Pancreas (tissue), 10 donors: ENCODE data around the gene HOXB5. TPM values are rescaled to one million over a fixed set of nuclear protein-coding genes. Genes with fewer than 3 reads are reported as not detected.

ENCODE experiments used
- ATAC-seq, 4 donors: fragments of 200-7000 bp; cut with Tn5 transposase; one replicate each; pipeline versions ENCODE4 v1.8.0 to v1.9.1; 2020; ENCODE audit warnings: mild to moderate bottlenecking in 4 of 4, moderate library complexity in 4 of 4
- DNase-seq, 6 donors: peaks; one replicate each; pipeline ENCODE4 v3.0.0-alpha.2; 2020
- FAIRE-seq: peaks from 2 replicates; lab custom pipeline; 2012; peaks lifted over from hg19 to GRCh38; lab: Jason Lieb, UNC
- H3K27ac ChIP-seq, 4 donors: fragments of 200-600 bp; sonication (generic); 1 replicate in 3 of 4; 2 replicates in 1 of 4; pipeline versions ENCODE4 v1.5.0 to v1.8.0; 2020
- H3K27me3 ChIP-seq, 4 donors: fragments of 200-600 bp; one replicate each; pipeline ENCODE4 v1.8.0; 2021
- H3K36me3 ChIP-seq, 3 donors: fragments of 200-600 bp; sonication (generic) in 1 of 3; one replicate each; pipeline versions ENCODE4 v1.5.0 to v1.8.0; 2020 to 2021
- H3K4me1 ChIP-seq, 3 donors: fragments of 200-600 bp; one replicate each; pipeline ENCODE4 v1.8.0; 2021
- H3K4me3 ChIP-seq, 4 donors: fragments of 200-600 bp; sonication (generic) in 2 of 4; one replicate each; pipeline versions ENCODE4 v1.5.0 to v1.8.0; 2020 to 2021
- H3K9me3 ChIP-seq, 4 donors: fragments of 200-600 bp; one replicate each; pipeline ENCODE4 v1.8.0; 2021
- CTCF ChIP-seq, 4 donors: fragments of 200-600 bp; sonication (generic) in 3 of 4; IDR thresholded peaks; one replicate each; pipeline versions ENCODE4 v1.5.0 to v1.8.0; 2021; ENCODE audit warnings: antibody characterized with exemption in 4 of 4
- WGBS, 2 donors: extraction: QIAGEN DNeasy Blood & Tissue Kit; methylation state at CpG; one replicate each; pipeline ENCODE4 v1.1.7; 2013; 5-methylcytosine and 5-hydroxymethylcytosine counted together
- intact Hi-C, 3 donors: fragments of 100-400 bp; cut with DNase I; formaldehyde crosslinking; loops; one replicate each; pipeline versions ENCODE4 v1.11.1 to v1.14.2; 2022
- polyA plus RNA-seq, 2 donors: library from polyadenylated mRNA; stranded (reverse); fragments of 200-250 nt; gene quantifications; one replicate each; pipeline ENCODE4 v1.2.3, GENCODE V29; 2013
- total RNA-seq, 6 donors: library from RNA; stranded (reverse); fragmentation: NEBNext Ultra II Directional in 4 of 6; extraction: Animal tissue kit (Norgen Biotek cat#: 25700) in 4 of 6; gene quantifications; one replicate each; pipeline versions ENCODE4 v1.2.1 to v1.2.4, GENCODE V29; 2021 to 2023
- donor health status: healthy with polysubstance abuse.
- donor health status: DM: no; HTN: no; CAD: no; lungs with moderate emphysema.
- donor health status: DM: no; HTN: no; CAD: no.
- donor health status: control.
- donor health status: control.
- donor health status: Bipolar disorder and iron deficiency.
- donor health status: DM: yes; HTN: yes; CAD: no.
- donor health status: DM: no; HTN: no; CAD: no.
- donor health status: DM: no; HTN: no; CAD: no.
- donor health status: DM: yes; HTN: yes; CAD: no.

HOXB5 gene
- total and polyA plus RNA-seq, 8 donors, result 0.19 to 1.0 (median 0.38) TPM

GRCh38 chr17:48567209-48567608 is 26.4 kb downstream of the HOXB5 start:
- H3K27ac ChIP-seq, result no peak overlapping the region
- DNase-seq (no peak), FAIRE-seq (no peak), ATAC-seq (no peak)
- H3K36me3 ChIP-seq, result no peaks in the 10 kb centered on the region
- H3K27me3 ChIP-seq, result peaks cover 0 to 28% (median 2%) of the 10 kb centered on the region in 4 donors
- H3K9me3 ChIP-seq, result no peaks in the 10 kb centered on the region
- WGBS, 2 donors, result 41 to 44% methylated on average over 6 of the region's 6 CpGs
- no peak for TF ChIP-seq CTCF (IDR thresholded peaks at IDR 0.05)
- intact Hi-C loops, result no loop called here
- H3K4me1 ChIP-seq, result no peaks in the 10 kb centered on the region
- no peak overlapping the region for H3K4me3 ChIP-seq

GRCh38 chr17:48566717-48567116 is 26.9 kb downstream of the HOXB5 start:
- FAIRE-seq, result no peak

GRCh38 chr17:48565925-48566710 is 27.5 kb downstream of the HOXB5 start:
- no peaks in the 10 kb centered on the region for H3K9me3 ChIP-seq
- no peak for TF ChIP-seq CTCF (IDR thresholded peaks at IDR 0.05)
- intact Hi-C loops, result no loop called here
- 45 to 54% methylated on average over 4 of the region's 4 CpGs for WGBS, 2 donors
- no peaks in the 10 kb centered on the region for H3K4me1 ChIP-seq
- no peak overlapping the region for H3K27ac ChIP-seq
- FAIRE-seq (no peak), DNase-seq (no peak), ATAC-seq (no peak)
- peaks cover 0 to 28% (median 2%) of the 10 kb centered on the region in 4 donors for H3K27me3 ChIP-seq
- no peaks in the 10 kb centered on the region for H3K36me3 ChIP-seq
- no peak overlapping the region for H3K4me3 ChIP-seq

More at GRCh38 chr17:48566717-48567116, 26.9 kb downstream of the HOXB5 start:
- no peaks in the 10 kb centered on the region for H3K9me3 ChIP-seq
- no peaks in the 10 kb centered on the region for H3K36me3 ChIP-seq
- intact Hi-C loops, result no loop called here
- no peak for TF ChIP-seq CTCF (IDR thresholded peaks at IDR 0.05)
- no peak overlapping the region for H3K27ac ChIP-seq
- WGBS, 2 donors, result 36 to 53% methylated on average over 2 of the region's 2 CpGs
- H3K4me3 ChIP-seq, result no peak overlapping the region
- no peaks in the 10 kb centered on the region for H3K4me1 ChIP-seq
- ATAC-seq (no peak), DNase-seq (no peak)
- H3K27me3 ChIP-seq, result peaks cover 0 to 28% (median 2%) of the 10 kb centered on the region in 4 donors

- no peak for TF ChIP-seq CTCF (IDR thresholded peaks at IDR 0.05)
- H3K9me3 ChIP-seq, result no peaks in the 10 kb centered on the region
- no peak overlapping the region for H3K4me3 ChIP-seq
- H3K4me1 ChIP-seq, result no peaks in the 10 kb centered on the region
- intact Hi-C loops, result no loop called here
- no peak for FAIRE-seq
- no peak overlapping the region for H3K27ac ChIP-seq
- no peak for ATAC-seq
- H3K27me3 ChIP-seq, result peaks cover 0 to 22% (median 2%) of the 10 kb centered on the region in 4 donors
- 59 to 66% methylated on average over 2 of the region's 2 CpGs for WGBS, 2 donors
- no peaks in the 10 kb centered on the region for H3K36me3 ChIP-seq
- no peak for DNase-seq
Observed at GRCh38 chr17:48565022-48565554, 28.5 kb downstream of the HOXB5 start.
